ENCODE data around the gene HOXA7. TPM values are rescaled to one million over a fixed set of nuclear protein-coding genes. Genes with fewer than 3 reads are reported as not detected.

Gene HOXA7
- total and polyA plus RNA-seq, 12 donors = 7.9 to 39.1 (median 22.7) TPM

DNA sequence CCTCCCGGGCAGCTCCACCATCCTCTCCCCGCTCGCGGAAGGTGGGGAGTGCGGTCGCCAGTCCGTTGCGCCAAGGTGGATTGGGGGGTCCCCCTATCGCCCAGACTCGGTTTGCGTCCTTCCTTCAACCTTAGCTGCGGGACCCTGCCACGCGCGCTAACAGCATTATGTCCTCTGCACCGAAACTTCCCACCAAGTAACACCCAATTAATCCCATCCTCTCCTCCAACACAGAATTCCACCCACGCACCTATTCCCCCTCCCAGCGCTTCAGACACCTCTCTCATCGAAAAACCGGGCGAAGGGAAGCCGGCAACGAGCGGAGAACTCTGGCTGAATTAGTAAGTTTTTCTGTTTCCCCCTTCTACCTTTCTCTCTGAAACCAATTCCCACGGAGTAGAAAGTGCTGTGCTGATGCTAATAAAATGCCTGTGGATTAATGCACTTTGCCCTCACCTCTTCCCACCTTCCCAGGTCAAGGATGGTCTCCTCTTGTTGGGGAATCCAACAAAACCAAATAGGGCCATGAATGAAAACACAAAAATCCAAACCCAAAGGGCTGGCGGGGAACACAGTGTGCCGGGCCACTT lies 5.0 kb downstream of the HOXA7 start:
- peak overlapping the region in 2 of 4 donors; percentile 27 to 63 for H3K4me3 ChIP-seq
- DNase-seq = peak in 1 of 7 donors; percentile 45
- no peaks in the 10 kb centered on the region for H3K9me3 ChIP-seq (replicated peaks in 1 of 3)
- peak overlapping the region; percentile 66 to 99 (median 93) for H3K27ac ChIP-seq
- no peaks in the 10 kb centered on the region for H3K36me3 ChIP-seq (replicated peaks in 1 of 2)
- 21 to 37% (median 36%) methylated on average over 17 to 27 of the region's 27 CpGs for whole genome bisulfite sequencing, 4 donors
- no peaks in the 10 kb centered on the region for H3K27me3 ChIP-seq
- H3K4me1 ChIP-seq (replicated peaks in 1 of 2) = peaks cover 13 to 41% of the 10 kb centered on the region in 2 donors
- intact Hi-C loops (cut with DNase I) = no loop called here
- no peak for TF ChIP-seq POLR2A (IDR thresholded peaks at IDR 0.05)
- TF ChIP-seq, protein P1, sequence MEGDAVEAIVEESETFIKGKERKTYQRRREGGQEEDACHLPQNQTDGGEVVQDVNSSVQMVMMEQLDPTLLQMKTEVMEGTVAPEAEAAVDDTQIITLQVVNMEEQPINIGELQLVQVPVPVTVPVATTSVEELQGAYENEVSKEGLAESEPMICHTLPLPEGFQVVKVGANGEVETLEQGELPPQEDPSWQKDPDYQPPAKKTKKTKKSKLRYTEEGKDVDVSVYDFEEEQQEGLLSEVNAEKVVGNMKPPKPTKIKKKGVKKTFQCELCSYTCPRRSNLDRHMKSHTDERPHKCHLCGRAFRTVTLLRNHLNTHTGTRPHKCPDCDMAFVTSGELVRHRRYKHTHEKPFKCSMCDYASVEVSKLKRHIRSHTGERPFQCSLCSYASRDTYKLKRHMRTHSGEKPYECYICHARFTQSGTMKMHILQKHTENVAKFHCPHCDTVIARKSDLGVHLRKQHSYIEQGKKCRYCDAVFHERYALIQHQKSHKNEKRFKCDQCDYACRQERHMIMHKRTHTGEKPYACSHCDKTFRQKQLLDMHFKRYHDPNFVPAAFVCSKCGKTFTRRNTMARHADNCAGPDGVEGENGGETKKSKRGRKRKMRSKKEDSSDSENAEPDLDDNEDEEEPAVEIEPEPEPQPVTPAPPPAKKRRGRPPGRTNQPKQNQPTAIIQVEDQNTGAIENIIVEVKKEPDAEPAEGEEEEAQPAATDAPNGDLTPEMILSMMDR (IDR thresholded peaks at IDR 0.05) = no peak

DNA sequence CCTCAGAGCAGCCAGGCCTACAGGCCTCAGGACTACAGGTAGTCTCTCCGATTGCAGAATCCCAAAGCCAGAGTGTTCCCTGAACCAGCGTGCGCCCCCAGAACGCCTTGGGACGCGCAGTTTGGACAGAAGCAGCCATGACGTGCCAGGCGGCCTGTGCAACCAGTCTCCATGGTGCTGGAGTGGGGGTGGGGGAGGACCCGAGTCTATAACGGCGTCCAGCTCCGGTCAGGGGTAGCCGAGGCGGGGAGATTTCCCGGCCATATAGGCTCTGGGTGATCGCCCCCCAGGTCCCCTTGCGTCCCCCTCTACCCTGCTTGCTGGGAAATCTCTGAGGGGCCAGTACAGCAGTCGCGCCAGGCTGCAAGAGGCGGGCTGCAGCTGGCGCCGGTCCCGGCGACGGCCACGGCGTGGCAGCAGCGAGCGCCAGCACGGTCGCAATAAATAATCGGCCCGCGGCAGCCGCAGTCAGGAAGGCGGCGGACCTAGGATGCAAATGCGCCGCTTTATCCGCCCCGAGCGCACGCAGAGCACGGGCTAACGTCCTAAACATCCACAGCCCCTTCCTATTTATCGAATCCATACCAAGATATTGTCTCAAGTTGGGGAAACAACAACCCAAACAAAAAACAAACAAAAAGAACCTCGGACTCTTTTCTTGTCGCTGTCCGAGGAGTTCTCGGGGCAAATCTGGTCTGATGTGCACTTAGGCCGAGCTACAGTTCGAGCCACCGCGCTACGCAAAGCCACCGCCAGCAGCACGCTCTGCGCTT lies 5.7 kb downstream of the HOXA7 start:
- Histone ChIP-seq H3K4me1 (replicated peaks in 1 of 2) (peaks cover 13 to 40% of the 10 kb centered on the region in 2 donors), H3K9me3 (replicated peaks in 1 of 3) (no peaks in the 10 kb centered on the region), H3K36me3 (replicated peaks in 1 of 2) (no peaks in the 10 kb centered on the region), H3K4me3 (peak overlapping the region in 3 of 4 donors; percentile 27 to 63 (median 51)), H3K27me3 (no peaks in the 10 kb centered on the region), H3K27ac (peak overlapping the region; percentile 66 to 99 (median 93))
- peak; percentile 82 to 90 (median 86) for DNase-seq
- intact Hi-C loops (cut with DNase I) = no loop called here
- peak; percentile 51 to 86 for TF ChIP-seq POLR2A (IDR thresholded peaks at IDR 0.05)
- TF ChIP-seq, protein P1 (IDR thresholded peaks at IDR 0.05) = peak; percentile 68 to 92 (median 85)
- WGBS, 4 donors = 0 to 1% (median 1%) methylated on average over 18 to 58 of the region's 58 CpGs

DNA sequence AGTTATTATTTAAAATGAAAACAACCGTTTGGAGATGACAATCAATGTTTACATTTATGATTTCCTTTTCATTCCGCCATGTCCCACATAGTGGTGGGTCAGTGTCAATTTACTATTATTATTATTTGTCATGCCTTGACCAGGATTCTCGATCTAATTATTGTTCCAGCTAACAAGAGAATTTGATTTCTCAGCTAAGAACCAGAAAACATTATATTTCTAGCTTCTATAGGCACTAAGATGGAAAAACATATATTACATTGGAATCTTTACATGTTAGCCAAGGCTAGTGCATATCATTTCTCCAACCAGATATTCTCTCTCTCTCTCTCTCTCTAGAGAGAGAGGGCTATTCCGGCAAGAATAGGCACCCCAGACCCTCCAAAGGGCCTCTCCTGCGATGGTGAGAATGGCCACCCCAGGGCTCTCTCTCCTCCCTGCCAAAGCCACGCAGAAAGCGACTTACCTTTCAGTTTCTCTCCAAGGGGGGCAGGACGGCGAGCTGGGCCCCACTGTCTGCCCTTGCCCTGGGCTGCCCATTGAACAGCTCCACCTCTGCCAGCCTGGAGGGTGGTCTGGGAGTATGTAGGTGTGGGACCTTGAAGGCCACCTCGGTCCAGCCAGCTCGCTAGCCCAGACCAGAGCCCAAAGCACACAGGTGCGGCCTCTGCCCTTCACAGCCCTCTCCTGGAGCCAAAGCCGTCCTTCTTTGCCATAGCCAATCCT lies 6.5 kb downstream of the HOXA7 start:
- Histone ChIP-seq H3K36me3 (replicated peaks in 1 of 2) (peaks cover 0 to 5% of the 10 kb centered on the region in 2 donors), H3K4me3 (peak overlapping the region in 3 of 4 donors; percentile 27 to 63 (median 51)), H3K9me3 (replicated peaks in 1 of 3) (no peaks in the 10 kb centered on the region), H3K27me3 (no peaks in the 10 kb centered on the region), H3K4me1 (replicated peaks in 1 of 2) (peaks cover 6 to 33% of the 10 kb centered on the region in 2 donors), H3K27ac (peak overlapping the region; percentile 66 to 99 (median 93))
- TF ChIP-seq, protein P1 (IDR thresholded peaks at IDR 0.05) = peak in 1 of 6 experiments; percentile 13
- no peak for TF ChIP-seq POLR2A (IDR thresholded peaks at IDR 0.05)
- 15 to 32% (median 18%) methylated on average over 6 to 13 of the region's 13 CpGs for WGBS, 4 donors
- peak in 5 of 7 donors; percentile 50 to 76 (median 61) for DNase-seq
- intact Hi-C loops (cut with DNase I) = no loop called here
